Measurements from ENCODE around the gene CHAF1B. TPM values are rescaled to one million over a fixed set of nuclear protein-coding genes. Genes with fewer than 3 reads are reported as not detected.
"Not testable (repeated sequence)": the region's sequence is repeated elsewhere in the genome, so short reads cannot be mapped to it uniquely, and the experiment has no call there.

The CHAF1B gene
- total RNA-seq, 2 experiments from 2014 or later: 27.4 to 28.1 TPM

- Mint-ChIP-seq H3K9me3 (ENCODE audit: insufficient read depth) (no peaks in the 10 kb centered on the region), H3K36me3 (ENCODE audit: low read depth) (peaks cover 58% of the 10 kb centered on the region), H3K27me3 (ENCODE audit: low read depth) (no peaks in the 10 kb centered on the region), H3K27ac (no peak overlapping the region), H3K4me1 (ENCODE audit: low read depth) (no peaks in the 10 kb centered on the region), H3K4me3 (no peak overlapping the region)
- CTCF ChIA-PET: no interaction called here
- ATAC-seq: no peak
- POLR2A ChIA-PET: no interaction called here
- no peak for DNase-seq
Measured at GRCh38 chr21:36395353-36396111, 10.3 kb downstream of the CHAF1B start.

- ChIA-PET CTCF (interaction anchor here (0.6 kb wide), 1 partner anchor 320 kb away, joined by 3 read pairs; no protein-coding TSS in a partner anchor), POLR2A (no interaction called here)
- no peak for ATAC-seq
- no peaks in the 10 kb centered on the region for H3K4me1 Mint-ChIP-seq (ENCODE audit: low read depth)
- H3K9me3 Mint-ChIP-seq (ENCODE audit: insufficient read depth): no peaks in the 10 kb centered on the region
- H3K36me3 Mint-ChIP-seq (ENCODE audit: low read depth): peaks cover 56% of the 10 kb centered on the region
- no peak overlapping the region for H3K27ac Mint-ChIP-seq
- H3K27me3 Mint-ChIP-seq (ENCODE audit: low read depth): no peaks in the 10 kb centered on the region
- no peak overlapping the region for H3K4me3 Mint-ChIP-seq
- no peak for DNase-seq
Measured at GRCh38 chr21:36396325-36396724, 11.1 kb downstream of the CHAF1B start.

GRCh38 chr21:36396971-36397370 is 11.8 kb downstream of the CHAF1B start:
- Mint-ChIP-seq H3K27ac (peak overlapping the region; percentile 3), H3K4me1 (ENCODE audit: low read depth) (no peaks in the 10 kb centered on the region), H3K9me3 (ENCODE audit: insufficient read depth) (no peaks in the 10 kb centered on the region), H3K4me3 (no peak overlapping the region), H3K27me3 (ENCODE audit: low read depth) (no peaks in the 10 kb centered on the region), H3K36me3 (ENCODE audit: low read depth) (peaks cover 54% of the 10 kb centered on the region)
- ChIA-PET CTCF (no interaction called here), POLR2A (no interaction called here)
- ATAC-seq (no peak), DNase-seq (no peak)

GRCh38 chr21:36397606-36398005 is 12.4 kb downstream of the CHAF1B start:
- H3K27ac Mint-ChIP-seq: no peak overlapping the region
- no peaks in the 10 kb centered on the region for H3K4me1 Mint-ChIP-seq (ENCODE audit: low read depth)
- no peak overlapping the region for H3K4me3 Mint-ChIP-seq
- H3K27me3 Mint-ChIP-seq (ENCODE audit: low read depth): no peaks in the 10 kb centered on the region
- peaks cover 54% of the 10 kb centered on the region for H3K36me3 Mint-ChIP-seq (ENCODE audit: low read depth)
- DNase-seq: no peak
- no peaks in the 10 kb centered on the region for H3K9me3 Mint-ChIP-seq (ENCODE audit: insufficient read depth)
- no peak for ATAC-seq
- CTCF ChIA-PET: no interaction called here
- POLR2A ChIA-PET: no interaction called here

- ATAC-seq; H3K9me3 Mint-ChIP-seq (ENCODE audit: insufficient read depth); DNase-seq; H3K27me3 Mint-ChIP-seq (ENCODE audit: low read depth); POLR2A ChIA-PET; H3K27ac Mint-ChIP-seq; CTCF ChIA-PET; H3K4me1 Mint-ChIP-seq (ENCODE audit: low read depth); H3K4me3 Mint-ChIP-seq: not testable (repeated sequence)
- H3K36me3 Mint-ChIP-seq (ENCODE audit: low read depth): peaks cover 50% of the 10 kb centered on the region
Measured at GRCh38 chr21:36399736-36400135, 14.5 kb downstream of the CHAF1B start.

GRCh38 chr21:36400719-36401118 is 15.5 kb downstream of the CHAF1B start:
- Mint-ChIP-seq H3K36me3 (ENCODE audit: low read depth) (peaks cover 52% of the 10 kb centered on the region), H3K4me1 (ENCODE audit: low read depth) (no peaks in the 10 kb centered on the region), H3K27ac (no peak overlapping the region), H3K4me3 (no peak overlapping the region), H3K27me3 (ENCODE audit: low read depth) (no peaks in the 10 kb centered on the region), H3K9me3 (ENCODE audit: insufficient read depth) (no peaks in the 10 kb centered on the region)
- ChIA-PET CTCF (no interaction called here), POLR2A (no interaction called here)
- no peak for DNase-seq
- no peak for ATAC-seq

- POLR2A ChIA-PET: no interaction called here
- Mint-ChIP-seq H3K27me3 (ENCODE audit: low read depth) (no peaks in the 10 kb centered on the region), H3K4me1 (ENCODE audit: low read depth) (no peaks in the 10 kb centered on the region), H3K36me3 (ENCODE audit: low read depth) (peaks cover 48% of the 10 kb centered on the region), H3K4me3 (no peak overlapping the region), H3K27ac (no peak overlapping the region), H3K9me3 (ENCODE audit: insufficient read depth) (no peaks in the 10 kb centered on the region)
- DNase-seq: no peak
- CTCF ChIA-PET: interaction anchor here (1.1 kb wide), 1 partner anchor 251 kb away, joined by 3 read pairs; no protein-coding TSS in a partner anchor
- ATAC-seq: no peak
Measured at GRCh38 chr21:36402339-36402738, 17.1 kb downstream of the CHAF1B start.

- ChIA-PET CTCF (no interaction called here), POLR2A (no interaction called here)
- no peak for ATAC-seq
- no peak overlapping the region for H3K27ac Mint-ChIP-seq
- no peaks in the 10 kb centered on the region for H3K4me1 Mint-ChIP-seq (ENCODE audit: low read depth)
- peaks cover 55% of the 10 kb centered on the region for H3K36me3 Mint-ChIP-seq (ENCODE audit: low read depth)
- no peaks in the 10 kb centered on the region for H3K27me3 Mint-ChIP-seq (ENCODE audit: low read depth)
- H3K4me3 Mint-ChIP-seq: no peak overlapping the region
- no peaks in the 10 kb centered on the region for H3K9me3 Mint-ChIP-seq (ENCODE audit: insufficient read depth)
- no peak for DNase-seq
Measured at GRCh38 chr21:36403713-36404112, 18.5 kb downstream of the CHAF1B start.

GRCh38 chr21:36408568-36408967 is 23.4 kb downstream of the CHAF1B start:
- Mint-ChIP-seq H3K4me1 (ENCODE audit: low read depth) (no peaks in the 10 kb centered on the region), H3K27ac (no peak overlapping the region), H3K4me3 (no peak overlapping the region), H3K27me3 (ENCODE audit: low read depth) (no peaks in the 10 kb centered on the region), H3K36me3 (ENCODE audit: low read depth) (peaks cover 52% of the 10 kb centered on the region), H3K9me3 (ENCODE audit: insufficient read depth) (no peaks in the 10 kb centered on the region)
- ChIA-PET CTCF (no interaction called here), POLR2A (no interaction called here)
- ATAC-seq: no peak
- no peak for DNase-seq

GRCh38 chr21:36411301-36411700 is 26.1 kb downstream of the CHAF1B start:
- H3K36me3 Mint-ChIP-seq (ENCODE audit: low read depth): peaks cover 61% of the 10 kb centered on the region

GRCh38 chr21:36412916-36413315 is 27.7 kb downstream of the CHAF1B start:
- Mint-ChIP-seq H3K4me1 (ENCODE audit: low read depth) (no peaks in the 10 kb centered on the region), H3K27ac (no peak overlapping the region), H3K27me3 (ENCODE audit: low read depth) (no peaks in the 10 kb centered on the region), H3K36me3 (ENCODE audit: low read depth) (peaks cover 57% of the 10 kb centered on the region), H3K4me3 (no peak overlapping the region), H3K9me3 (ENCODE audit: insufficient read depth) (no peaks in the 10 kb centered on the region)
- POLR2A ChIA-PET: no interaction called here
- no peak for ATAC-seq
- CTCF ChIA-PET: no interaction called here
- no peak for DNase-seq

More at GRCh38 chr21:36411301-36411700, 26.1 kb downstream of the CHAF1B start:
- H3K4me1 Mint-ChIP-seq (ENCODE audit: low read depth): no peaks in the 10 kb centered on the region
- ATAC-seq: no peak
- no peak overlapping the region for H3K4me3 Mint-ChIP-seq
- no peaks in the 10 kb centered on the region for H3K27me3 Mint-ChIP-seq (ENCODE audit: low read depth)
- DNase-seq: no peak
- H3K27ac Mint-ChIP-seq: no peak overlapping the region
- ChIA-PET CTCF (no interaction called here), POLR2A (no interaction called here)
- no peaks in the 10 kb centered on the region for H3K9me3 Mint-ChIP-seq (ENCODE audit: insufficient read depth)

- POLR2A ChIA-PET: no interaction called here
- no peak overlapping the region for H3K27ac Mint-ChIP-seq
- H3K27me3 Mint-ChIP-seq (ENCODE audit: low read depth): no peaks in the 10 kb centered on the region
- CTCF ChIA-PET: no interaction called here
- no peak for ATAC-seq
- no peak overlapping the region for H3K4me3 Mint-ChIP-seq
- H3K4me1 Mint-ChIP-seq (ENCODE audit: low read depth): no peaks in the 10 kb centered on the region
- H3K9me3 Mint-ChIP-seq (ENCODE audit: insufficient read depth): no peaks in the 10 kb centered on the region
- no peak for DNase-seq
- peaks cover 52% of the 10 kb centered on the region for H3K36me3 Mint-ChIP-seq (ENCODE audit: low read depth)
Measured at GRCh38 chr21:36415375-36415774, 30.2 kb downstream of the CHAF1B start.

- H3K9me3 Mint-ChIP-seq (ENCODE audit: insufficient read depth): no peaks in the 10 kb centered on the region
- peaks cover 10% of the 10 kb centered on the region for H3K4me1 Mint-ChIP-seq (ENCODE audit: low read depth)
- H3K36me3 Mint-ChIP-seq (ENCODE audit: low read depth): peaks cover 30% of the 10 kb centered on the region
- DNase-seq: no peak
- ChIA-PET POLR2A (no interaction called here), CTCF (interaction anchor here (0.6 to 1.0 kb wide), 2 partner anchors 10 to 1537 kb away, joined by 3 to 8 read pairs; no protein-coding TSS in a partner anchor)
- H3K27me3 Mint-ChIP-seq (ENCODE audit: low read depth): no peaks in the 10 kb centered on the region
- no peak overlapping the region for H3K27ac Mint-ChIP-seq
- no peak for ATAC-seq
- no peak overlapping the region for H3K4me3 Mint-ChIP-seq
Measured at GRCh38 chr21:36419241-36419640, 34.0 kb downstream of the CHAF1B start.
